Parathyroid adenoma (tissue), 2 donors: Measurements from ENCODE around the gene GABRB2.

ENCODE experiments used
- H2AFZ ChIP-seq: fragments of 300-600 bp; sonication (generic); one replicate; pipeline ENCODE4 v1.7.0; 2017; ENCODE audit warnings: antibody characterized with exemption, mild to moderate bottlenecking
- H3K27ac ChIP-seq: fragments of 300-600 bp; sonication (generic); one replicate; pipeline ENCODE4 v1.7.0; 2017
- H3K27me3 ChIP-seq: fragments of 300-600 bp; sonication (generic); one replicate; pipeline ENCODE4 v1.7.0; 2017; ENCODE audit warnings: low read length; ENCODE audit not compliant: control insufficient read depth, insufficient read depth
- H3K36me3 ChIP-seq: fragments of 300-600 bp; sonication (generic); one replicate; pipeline ENCODE4 v1.7.0; 2017; ENCODE audit warnings: low read length; ENCODE audit not compliant: control insufficient read depth, insufficient read depth
- H3K4me1 ChIP-seq: fragments of 300-600 bp; sonication (generic); one replicate; pipeline ENCODE4 v1.7.0; 2017; ENCODE audit warnings: control low read depth
- H3K4me2 ChIP-seq: fragments of 300-600 bp; sonication (generic); one replicate; pipeline ENCODE4 v1.7.0; 2017; ENCODE audit warnings: low read length
- H3K4me3 ChIP-seq: fragments of 300-600 bp; sonication (generic); one replicate; pipeline ENCODE4 v1.7.0; 2017; ENCODE audit warnings: low read depth, low read length
- H3K79me2 ChIP-seq: fragments of 300-600 bp; sonication (generic); one replicate; pipeline ENCODE4 v1.7.0; 2017; ENCODE audit warnings: control low read depth
- H3K9ac ChIP-seq: fragments of 300-600 bp; sonication (generic); one replicate; pipeline ENCODE4 v1.7.0; 2017; ENCODE audit warnings: mild to moderate bottlenecking
- H3K9me3 ChIP-seq: fragments of 300-600 bp; sonication (generic); one replicate; pipeline ENCODE4 v1.7.0; 2017; ENCODE audit warnings: low read length; ENCODE audit not compliant: control insufficient read depth
- CTCF ChIP-seq: fragments of 300-600 bp; sonication (generic); IDR thresholded peaks from one replicate; pipeline ENCODE4 v1.7.0; 2017; ENCODE audit warnings: antibody characterized with exemption, mild to moderate bottlenecking
- donor health status: primary hyperparathyroidism.

GABRB2 gene

GRCh38 chr5:161546095-161546469 lies 443 bp downstream of the GABRB2 start:
- H3K9me3 ChIP-seq = no peaks in the 10 kb centered on the region
- peaks cover 4% of the 10 kb centered on the region for H3K27me3 ChIP-seq
- peak overlapping the region; percentile 66 for H3K4me2 ChIP-seq
- peak overlapping the region; percentile 22 for H2AFZ ChIP-seq
- H3K4me1 ChIP-seq = no peaks in the 10 kb centered on the region
- TF ChIP-seq CTCF = no peak
- H3K4me3 ChIP-seq = peak overlapping the region; percentile 48
- no peaks in the 10 kb centered on the region for H3K36me3 ChIP-seq
- H3K9ac ChIP-seq = no peak overlapping the region
- H3K27ac ChIP-seq = no peak overlapping the region
- H3K79me2 ChIP-seq = no peaks in the 10 kb centered on the region

- Histone ChIP-seq H3K9ac (no peak overlapping the region), H3K4me1 (no peaks in the 10 kb centered on the region), H3K27ac (no peak overlapping the region), H2AFZ (no peak overlapping the region), H3K79me2 (no peaks in the 10 kb centered on the region), H3K36me3 (no peaks in the 10 kb centered on the region), H3K4me2 (no peak overlapping the region), H3K27me3 (peaks cover 4% of the 10 kb centered on the region), H3K9me3 (no peaks in the 10 kb centered on the region), H3K4me3 (no peak overlapping the region)
- no peak for TF ChIP-seq CTCF
Measured at GRCh38 chr5:161545344-161546094, 1.0 kb downstream of the GABRB2 start.

GRCh38 chr5:161544350-161544765 lies 2.2 kb downstream of the GABRB2 start:
- peak; percentile 31 for TF ChIP-seq CTCF
- Histone ChIP-seq H3K79me2 (no peaks in the 10 kb centered on the region), H3K4me3 (no peak overlapping the region), H3K4me2 (no peak overlapping the region), H2AFZ (no peak overlapping the region), H3K4me1 (no peaks in the 10 kb centered on the region), H3K27me3 (peaks cover 4% of the 10 kb centered on the region), H3K27ac (no peak overlapping the region), H3K9ac (no peak overlapping the region), H3K9me3 (no peaks in the 10 kb centered on the region), H3K36me3 (no peaks in the 10 kb centered on the region)

GRCh38 chr5:161539016-161539415 lies 7.5 kb downstream of the GABRB2 start:
- no peak for TF ChIP-seq CTCF
- no peaks in the 10 kb centered on the region for H3K36me3 ChIP-seq
- H3K4me2 ChIP-seq = no peak overlapping the region
- no peak overlapping the region for H3K4me3 ChIP-seq
- no peak overlapping the region for H2AFZ ChIP-seq
- no peaks in the 10 kb centered on the region for H3K79me2 ChIP-seq
- H3K27me3 ChIP-seq = no peaks in the 10 kb centered on the region
- no peaks in the 10 kb centered on the region for H3K9me3 ChIP-seq
- no peak overlapping the region for H3K27ac ChIP-seq
- no peaks in the 10 kb centered on the region for H3K4me1 ChIP-seq
- no peak overlapping the region for H3K9ac ChIP-seq

GRCh38 chr5:161535762-161536161 lies 10.8 kb downstream of the GABRB2 start:
- Histone ChIP-seq H3K4me1 (no peaks in the 10 kb centered on the region), H3K9ac (no peak overlapping the region)
- TF ChIP-seq CTCF = no peak

More at GRCh38 chr5:161535762-161536161, 10.8 kb downstream of the GABRB2 start:
- H3K4me2 ChIP-seq = no peak overlapping the region
- no peaks in the 10 kb centered on the region for H3K79me2 ChIP-seq
- H3K9me3 ChIP-seq = no peaks in the 10 kb centered on the region
- H3K27me3 ChIP-seq = no peaks in the 10 kb centered on the region
- no peak overlapping the region for H3K27ac ChIP-seq
- H2AFZ ChIP-seq = no peak overlapping the region
- no peaks in the 10 kb centered on the region for H3K36me3 ChIP-seq
- H3K4me3 ChIP-seq = no peak overlapping the region
